Measurements from ENCODE around the gene TBC1D14. TPM values are rescaled to one million over a fixed set of nuclear protein-coding genes. Genes with fewer than 3 reads are reported as not detected.

The TBC1D14 gene
- total and polyA plus RNA-seq, 4 donors = 15.1 to 60.1 (median 46.4) TPM

DNA sequence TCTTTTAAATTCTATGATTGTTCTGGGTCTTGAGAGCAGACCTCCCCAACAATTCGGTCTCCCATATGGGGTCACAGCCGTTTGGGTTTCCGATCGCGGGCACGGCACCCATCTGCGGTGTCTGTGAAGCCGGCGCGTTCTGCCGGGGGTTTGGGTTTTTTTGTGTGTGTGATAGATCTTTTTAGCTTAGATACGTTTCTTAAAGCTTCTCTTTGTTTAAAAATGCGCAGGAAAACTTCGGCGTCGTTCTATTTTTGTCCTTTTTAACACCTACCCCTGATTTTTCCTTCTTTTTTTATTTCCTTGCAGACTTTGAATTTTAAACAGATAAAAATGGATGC is 34.2 kb downstream of the TBC1D14 start:
- Histone ChIP-seq H3K36me3 (ENCODE audit: control insufficient read depth in 4 of 4, insufficient read depth in 4 of 4, low read length in 4 of 4) (peaks cover 0 to 3% (median 0%) of the 10 kb centered on the region in 4 donors), H3K27ac (ENCODE audit: low read depth in 1 of 2, low read length in 1 of 2) (no peak overlapping the region), H3K9ac (ENCODE audit: insufficient read depth in 1 of 2, low read length in 2 of 2) (no peak overlapping the region), H3K4me1 (ENCODE audit: control insufficient read depth in 5 of 5, insufficient read depth in 5 of 5, low read length in 5 of 5) (peaks cover 6 to 12% (median 11%) of the 10 kb centered on the region in 5 donors), H3K9me3 (ENCODE audit: control insufficient read depth in 4 of 4, insufficient read depth in 3 of 4, low read length in 3 of 4) (no peaks in the 10 kb centered on the region), H3K4me3 (no peak overlapping the region), H3K27me3 (ENCODE audit: control insufficient read depth in 3 of 3, insufficient read depth in 3 of 3, low read length in 2 of 3) (no peaks in the 10 kb centered on the region)
- ATAC-seq (ENCODE audit: insufficient read depth, low FRiP score) (no peak), DNase-seq (no peak)
- 93 to 95% methylated on average over 16 of the region's 16 CpGs for WGBS, 2 donors
- TF ChIP-seq, protein P1, sequence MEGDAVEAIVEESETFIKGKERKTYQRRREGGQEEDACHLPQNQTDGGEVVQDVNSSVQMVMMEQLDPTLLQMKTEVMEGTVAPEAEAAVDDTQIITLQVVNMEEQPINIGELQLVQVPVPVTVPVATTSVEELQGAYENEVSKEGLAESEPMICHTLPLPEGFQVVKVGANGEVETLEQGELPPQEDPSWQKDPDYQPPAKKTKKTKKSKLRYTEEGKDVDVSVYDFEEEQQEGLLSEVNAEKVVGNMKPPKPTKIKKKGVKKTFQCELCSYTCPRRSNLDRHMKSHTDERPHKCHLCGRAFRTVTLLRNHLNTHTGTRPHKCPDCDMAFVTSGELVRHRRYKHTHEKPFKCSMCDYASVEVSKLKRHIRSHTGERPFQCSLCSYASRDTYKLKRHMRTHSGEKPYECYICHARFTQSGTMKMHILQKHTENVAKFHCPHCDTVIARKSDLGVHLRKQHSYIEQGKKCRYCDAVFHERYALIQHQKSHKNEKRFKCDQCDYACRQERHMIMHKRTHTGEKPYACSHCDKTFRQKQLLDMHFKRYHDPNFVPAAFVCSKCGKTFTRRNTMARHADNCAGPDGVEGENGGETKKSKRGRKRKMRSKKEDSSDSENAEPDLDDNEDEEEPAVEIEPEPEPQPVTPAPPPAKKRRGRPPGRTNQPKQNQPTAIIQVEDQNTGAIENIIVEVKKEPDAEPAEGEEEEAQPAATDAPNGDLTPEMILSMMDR (IDR thresholded peaks at IDR 0.05; ENCODE audit: control extremely low read depth, extremely low read depth) = no peak

DNA sequence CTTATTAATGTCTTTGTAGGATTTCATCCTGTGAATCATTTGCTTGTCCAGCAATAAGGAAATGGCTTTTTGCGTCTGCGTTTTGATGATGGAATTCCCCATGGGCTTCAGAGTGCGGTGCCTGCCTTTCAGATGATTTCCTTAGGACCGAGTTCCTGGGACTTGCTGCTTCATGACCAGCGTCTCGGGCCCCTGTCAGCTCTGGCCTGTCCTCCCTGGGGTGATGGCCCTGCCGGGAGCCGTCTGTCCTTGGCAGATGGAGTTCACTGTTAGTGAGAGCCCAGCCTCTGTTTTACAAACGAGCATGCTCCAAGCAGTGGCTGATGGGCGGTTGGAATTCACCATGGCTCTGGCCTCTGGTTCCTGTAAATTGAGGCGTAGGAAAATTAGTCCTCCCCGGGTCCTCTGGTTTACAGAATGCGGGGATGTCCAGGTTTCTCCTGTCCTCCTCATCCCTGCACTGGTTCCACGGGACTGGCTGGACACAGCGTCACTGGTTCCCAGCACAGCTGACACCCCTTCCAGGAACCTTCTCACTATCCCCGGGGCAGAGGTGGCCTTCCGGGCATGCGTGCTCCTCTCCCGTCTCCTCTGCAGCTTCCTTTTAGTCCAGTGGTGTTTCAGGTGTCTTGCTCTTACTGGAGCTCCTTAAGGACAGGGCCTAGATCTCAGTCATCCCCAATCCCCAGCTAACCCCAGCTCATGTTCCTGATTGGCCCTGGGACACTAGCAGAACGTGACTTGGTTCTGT is 34.9 kb downstream of the TBC1D14 start:
- Histone ChIP-seq H3K4me3 (no peak overlapping the region), H3K27me3 (ENCODE audit: control insufficient read depth in 3 of 3, insufficient read depth in 3 of 3, low read length in 2 of 3) (no peaks in the 10 kb centered on the region), H3K9me3 (ENCODE audit: control insufficient read depth in 4 of 4, insufficient read depth in 3 of 4, low read length in 3 of 4) (no peaks in the 10 kb centered on the region), H3K4me1 (ENCODE audit: control insufficient read depth in 5 of 5, insufficient read depth in 5 of 5, low read length in 5 of 5) (peaks cover 6 to 12% (median 11%) of the 10 kb centered on the region in 5 donors), H3K27ac (ENCODE audit: low read depth in 1 of 2, low read length in 1 of 2) (no peak overlapping the region), H3K9ac (ENCODE audit: insufficient read depth in 1 of 2, low read length in 2 of 2) (no peak overlapping the region), H3K36me3 (ENCODE audit: control insufficient read depth in 4 of 4, insufficient read depth in 4 of 4, low read length in 4 of 4) (peaks cover 0 to 3% (median 0%) of the 10 kb centered on the region in 4 donors)
- TF ChIP-seq, protein P1 (IDR thresholded peaks at IDR 0.05; ENCODE audit: control extremely low read depth, extremely low read depth) = no peak
- 89% methylated on average over 20 of the region's 20 CpGs for WGBS, 2 donors
- DNase-seq (no peak), ATAC-seq (ENCODE audit: insufficient read depth, low FRiP score) (no peak)

DNA sequence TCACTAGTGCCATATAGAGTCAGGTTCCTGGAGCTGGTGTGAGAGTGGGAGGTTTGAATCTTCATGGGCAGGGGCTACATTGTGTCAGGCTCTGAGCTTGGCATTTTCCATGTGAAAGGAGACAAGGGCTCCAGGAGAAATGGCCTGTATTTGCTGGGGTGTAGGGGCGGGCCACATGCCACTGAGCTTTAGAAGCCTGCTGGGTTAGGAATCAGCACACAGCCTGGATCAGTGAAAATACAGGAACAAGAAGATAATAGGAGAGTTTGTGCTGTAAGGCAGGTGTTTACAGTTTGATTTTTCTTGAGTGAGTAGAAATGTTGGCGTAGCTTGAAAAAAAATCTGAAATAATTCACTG is 35.4 kb downstream of the TBC1D14 start:
- H3K36me3 ChIP-seq (ENCODE audit: control insufficient read depth in 4 of 4, insufficient read depth in 4 of 4, low read length in 4 of 4) = peaks cover 0 to 3% (median 0%) of the 10 kb centered on the region in 4 donors
- H3K4me3 ChIP-seq = no peak overlapping the region
- no peaks in the 10 kb centered on the region for H3K27me3 ChIP-seq (ENCODE audit: control insufficient read depth in 3 of 3, insufficient read depth in 3 of 3, low read length in 2 of 3)
- TF ChIP-seq, protein P1 (IDR thresholded peaks at IDR 0.05; ENCODE audit: control extremely low read depth, extremely low read depth) = no peak
- no peak for DNase-seq
- ATAC-seq (ENCODE audit: insufficient read depth, low FRiP score) = no peak
- H3K27ac ChIP-seq (ENCODE audit: low read depth in 1 of 2, low read length in 1 of 2) = no peak overlapping the region
- no peaks in the 10 kb centered on the region for H3K9me3 ChIP-seq (ENCODE audit: control insufficient read depth in 4 of 4, insufficient read depth in 3 of 4, low read length in 3 of 4)
- 98 to 100% methylated on average over 2 of the region's 2 CpGs for WGBS, 2 donors
- peaks cover 6 to 12% (median 11%) of the 10 kb centered on the region in 5 donors for H3K4me1 ChIP-seq (ENCODE audit: control insufficient read depth in 5 of 5, insufficient read depth in 5 of 5, low read length in 5 of 5)
- H3K9ac ChIP-seq (ENCODE audit: insufficient read depth in 1 of 2, low read length in 2 of 2) = no peak overlapping the region

Data from lung (tissue), 12 donors.